Esophagus muscularis mucosa (tissue), 3 donors: ENCODE data around the gene EARS2.

Source experiments
- POLR2AphosphoS5 ChIP-seq, 2 donors: sonication (generic); formaldehyde crosslinking; IDR thresholded peaks; one replicate each; pipeline ENCODE4 v1.6.1; 2017; ENCODE audit warnings: antibody characterized with exemption in 2 of 2
- TF ChIP-seq, protein P1 (sequence below), 3 experiments: fragments of 200-600 bp in 2 of 3; fragments of 450-650 bp in 1 of 3; sonication (generic) in 2 of 3; IDR thresholded peaks; one replicate each; pipeline ENCODE4 v1.5.1; 2017 to 2019; ENCODE audit warnings: antibody characterized with exemption in 3 of 3, mild to moderate bottlenecking in 2 of 3, moderate library complexity in 1 of 3

DNA sequence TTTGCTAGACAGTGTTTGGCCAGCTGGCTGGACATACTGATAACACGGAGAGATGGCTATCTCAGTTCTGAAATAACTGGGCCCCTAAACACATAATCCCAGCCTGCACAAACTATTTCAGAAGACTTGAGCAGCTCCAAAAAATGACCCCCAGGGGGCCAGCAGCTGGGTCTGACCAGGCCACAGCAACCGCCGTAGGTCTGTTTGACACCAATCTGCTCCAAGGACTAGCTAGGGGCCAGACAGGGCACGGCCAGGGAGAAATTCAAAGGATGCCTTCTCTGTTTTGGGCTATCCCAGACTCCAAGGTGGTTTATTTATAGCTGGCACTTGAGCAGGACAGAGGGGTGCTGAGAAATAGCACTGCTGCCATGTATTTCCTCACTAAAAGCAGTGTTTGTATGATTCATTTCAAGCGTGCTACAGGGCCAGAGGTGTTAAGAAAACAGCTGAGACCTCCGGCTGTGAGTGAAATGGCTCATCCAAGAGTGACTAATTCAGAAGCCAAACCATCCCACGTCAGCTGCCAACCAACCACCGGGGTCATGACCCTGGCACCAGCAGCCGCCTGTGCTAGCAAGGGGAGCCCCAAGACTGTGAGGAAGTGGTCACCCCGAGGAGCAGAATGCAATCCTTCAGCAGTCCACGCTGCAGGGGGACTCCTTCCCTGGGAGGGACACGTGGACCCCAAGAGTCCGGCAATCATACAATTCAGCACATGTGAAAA, 52.5 kb downstream of the EARS2 start:
- TF ChIP-seq, protein P1, sequence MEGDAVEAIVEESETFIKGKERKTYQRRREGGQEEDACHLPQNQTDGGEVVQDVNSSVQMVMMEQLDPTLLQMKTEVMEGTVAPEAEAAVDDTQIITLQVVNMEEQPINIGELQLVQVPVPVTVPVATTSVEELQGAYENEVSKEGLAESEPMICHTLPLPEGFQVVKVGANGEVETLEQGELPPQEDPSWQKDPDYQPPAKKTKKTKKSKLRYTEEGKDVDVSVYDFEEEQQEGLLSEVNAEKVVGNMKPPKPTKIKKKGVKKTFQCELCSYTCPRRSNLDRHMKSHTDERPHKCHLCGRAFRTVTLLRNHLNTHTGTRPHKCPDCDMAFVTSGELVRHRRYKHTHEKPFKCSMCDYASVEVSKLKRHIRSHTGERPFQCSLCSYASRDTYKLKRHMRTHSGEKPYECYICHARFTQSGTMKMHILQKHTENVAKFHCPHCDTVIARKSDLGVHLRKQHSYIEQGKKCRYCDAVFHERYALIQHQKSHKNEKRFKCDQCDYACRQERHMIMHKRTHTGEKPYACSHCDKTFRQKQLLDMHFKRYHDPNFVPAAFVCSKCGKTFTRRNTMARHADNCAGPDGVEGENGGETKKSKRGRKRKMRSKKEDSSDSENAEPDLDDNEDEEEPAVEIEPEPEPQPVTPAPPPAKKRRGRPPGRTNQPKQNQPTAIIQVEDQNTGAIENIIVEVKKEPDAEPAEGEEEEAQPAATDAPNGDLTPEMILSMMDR (IDR thresholded peaks at IDR 0.05), result no peak
- peak; percentile 20 to 42 for TF ChIP-seq POLR2AphosphoS5 (IDR thresholded peaks at IDR 0.05)
